GM18526 (cell line): ENCODE results near the gene VGLL4.

Source experiments
- POLR2A ChIP-seq: IDR thresholded peaks from 3 replicates; pipeline ENCODE4 v1.6.1; 2011; ENCODE audit not compliant: insufficient read length; ENCODE audit errors: extremely low read depth

Gene VGLL4

GRCh38 chr3:11607816-11608215 lies 35.9 kb downstream of the VGLL4 start:
- TF ChIP-seq POLR2A = no peak

- TF ChIP-seq POLR2A = no peak
These were observed 36.8 kb downstream of the VGLL4 start for GRCh38 chr3:11606865-11607440.

- TF ChIP-seq POLR2A = no peak
These were observed 37.5 kb downstream of the VGLL4 start for GRCh38 chr3:11606090-11606784.

GRCh38 chr3:11605398-11605797 lies 38.3 kb downstream of the VGLL4 start:
- no peak for TF ChIP-seq POLR2A

- TF ChIP-seq POLR2A = no peak
These were observed 39.4 kb downstream of the VGLL4 start for GRCh38 chr3:11604139-11604892.

GRCh38 chr3:11603628-11604027 lies 40.1 kb downstream of the VGLL4 start:
- no peak for TF ChIP-seq POLR2A

GRCh38 chr3:11602886-11603527 lies 40.7 kb downstream of the VGLL4 start:
- no peak for TF ChIP-seq POLR2A

GRCh38 chr3:11602239-11602840 lies 41.4 kb downstream of the VGLL4 start:
- no peak for TF ChIP-seq POLR2A

GRCh38 chr3:11601446-11602238 lies 42.1 kb downstream of the VGLL4 start:
- TF ChIP-seq POLR2A = no peak

GRCh38 chr3:11600501-11601282 lies 43.0 kb downstream of the VGLL4 start:
- no peak for TF ChIP-seq POLR2A

- TF ChIP-seq POLR2A = no peak
These were observed 47.3 kb downstream of the VGLL4 start for GRCh38 chr3:11596387-11596786.

- no peak for TF ChIP-seq POLR2A
These were observed 50.2 kb downstream of the VGLL4 start for GRCh38 chr3:11593318-11594034.
